Activated CD8-positive, alpha-beta memory T cell treated with anti-CD3 and anti-CD28 coated beads for 48 hours (primary cell): ENCODE results near the gene OR56A4.
"Not testable (repeated sequence)": the region's sequence is repeated elsewhere in the genome, so short reads cannot be mapped to it uniquely, and the experiment has no call there.

Experiments
- DNase-seq, 3 experiments: peaks; one replicate each; pipeline ENCODE4 v3.0.0-alpha.2; 2020; ENCODE audit warnings: low read depth in 2 of 3, low spot score in 2 of 3

Gene OR56A4

DNA sequence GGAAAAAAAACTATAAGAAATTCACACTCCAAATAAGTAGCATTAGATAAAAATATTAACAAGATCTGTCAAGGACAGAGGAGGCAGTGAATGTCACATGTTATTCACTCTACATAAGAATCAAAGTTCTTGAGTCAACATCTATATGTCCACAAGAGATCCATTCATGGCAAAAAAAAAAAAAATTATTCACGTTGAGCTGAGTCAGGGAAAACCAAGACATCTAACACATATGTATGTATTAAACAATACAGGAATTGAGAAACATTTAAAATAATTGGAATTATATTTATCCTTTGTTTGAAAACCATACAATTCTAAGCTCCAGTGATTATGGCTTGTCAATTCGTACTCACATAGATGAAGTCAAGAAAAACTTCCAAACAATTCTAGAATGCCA lies 39.8 kb downstream of the OR56A4 start:
- DNase-seq: no peak

DNA sequence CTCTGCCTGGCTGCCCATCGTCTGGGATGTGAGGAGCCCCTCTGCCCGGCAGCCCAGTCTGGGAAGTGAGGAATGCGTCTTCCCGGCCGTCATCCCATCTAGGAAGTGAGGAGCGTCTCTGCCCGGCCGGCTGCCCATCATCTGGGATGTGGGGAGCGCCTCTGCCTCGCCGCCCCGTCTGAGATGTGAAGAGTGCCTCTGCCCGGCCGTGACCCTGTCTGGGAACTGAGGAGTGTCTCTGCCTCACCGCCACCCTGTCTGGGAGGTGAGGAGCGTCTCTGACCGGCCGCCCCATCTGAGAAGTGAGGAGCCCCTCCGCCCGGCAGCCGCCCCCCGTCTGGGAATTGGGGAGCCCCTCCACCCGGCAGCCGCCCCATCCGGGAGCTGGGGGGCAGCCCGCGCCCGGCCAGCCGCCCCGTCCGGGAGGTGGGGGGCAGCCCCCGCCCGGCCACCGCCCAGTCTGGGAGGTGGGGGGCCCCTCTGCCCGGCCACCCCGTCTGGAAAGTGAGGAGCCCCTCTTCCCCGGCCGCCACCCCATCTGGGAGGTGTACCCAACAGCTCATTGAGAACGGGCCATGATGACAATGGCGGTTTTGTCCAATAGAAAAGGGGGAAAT lies 45.9 kb downstream of the OR56A4 start:
- DNase-seq: not testable (repeated sequence)

DNA sequence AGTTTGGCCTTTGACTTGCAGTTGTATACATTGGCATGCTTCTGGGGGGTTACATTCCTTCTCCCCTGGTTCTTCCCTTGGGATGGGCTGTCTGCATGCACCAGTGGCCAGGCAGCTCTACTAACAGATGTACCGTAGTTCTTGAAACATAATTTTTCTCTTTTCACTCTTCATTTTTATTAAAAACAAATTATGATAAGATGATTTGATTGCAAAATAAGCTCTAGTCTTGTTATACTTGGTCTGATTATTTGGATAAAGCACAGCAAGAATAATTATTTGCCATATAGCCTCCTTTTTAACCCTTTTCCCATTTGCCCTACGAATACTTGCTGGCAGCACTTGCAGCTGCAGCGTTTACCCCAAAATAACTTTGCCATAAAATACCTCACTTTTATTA lies 51.2 kb downstream of the OR56A4 start:
- no peak for DNase-seq
